Right ventricle myocardium superior (tissue), 1 donor: ENCODE results near the gene ALDH1B1. TPM values are rescaled to one million over a fixed set of nuclear protein-coding genes. Genes with fewer than 3 reads are reported as not detected.

Experiments
- ATAC-seq: fragments of 200-7000 bp; cut with Tn5 transposase; one replicate; pipeline ENCODE4 v1.9.1; 2020; ENCODE audit warnings: mild to moderate bottlenecking; ENCODE audit not compliant: poor library complexity
- DNase-seq: peaks from one replicate; pipeline ENCODE4 v3.0.0-alpha.2; 2020
- intact Hi-C: fragments of 100-400 bp; cut with DNase I; formaldehyde crosslinking; loops from one replicate; pipeline ENCODE4 v1.11.2; 2022
- total RNA-seq: library from RNA; stranded (reverse); fragmentation: NEBNext Ultra II Directional; extraction: Animal tissue kit (Norgen Biotek cat#: 25700); gene quantifications from one replicate; pipeline ENCODE4 v1.2.1, GENCODE V29; 2021
- donor health status: DM: no; HTN: yes; CAD: no; lungs with severe emphysema.

ALDH1B1 gene
- total RNA-seq, 1 donor from 2014 or later: 16.8 TPM

DNA sequence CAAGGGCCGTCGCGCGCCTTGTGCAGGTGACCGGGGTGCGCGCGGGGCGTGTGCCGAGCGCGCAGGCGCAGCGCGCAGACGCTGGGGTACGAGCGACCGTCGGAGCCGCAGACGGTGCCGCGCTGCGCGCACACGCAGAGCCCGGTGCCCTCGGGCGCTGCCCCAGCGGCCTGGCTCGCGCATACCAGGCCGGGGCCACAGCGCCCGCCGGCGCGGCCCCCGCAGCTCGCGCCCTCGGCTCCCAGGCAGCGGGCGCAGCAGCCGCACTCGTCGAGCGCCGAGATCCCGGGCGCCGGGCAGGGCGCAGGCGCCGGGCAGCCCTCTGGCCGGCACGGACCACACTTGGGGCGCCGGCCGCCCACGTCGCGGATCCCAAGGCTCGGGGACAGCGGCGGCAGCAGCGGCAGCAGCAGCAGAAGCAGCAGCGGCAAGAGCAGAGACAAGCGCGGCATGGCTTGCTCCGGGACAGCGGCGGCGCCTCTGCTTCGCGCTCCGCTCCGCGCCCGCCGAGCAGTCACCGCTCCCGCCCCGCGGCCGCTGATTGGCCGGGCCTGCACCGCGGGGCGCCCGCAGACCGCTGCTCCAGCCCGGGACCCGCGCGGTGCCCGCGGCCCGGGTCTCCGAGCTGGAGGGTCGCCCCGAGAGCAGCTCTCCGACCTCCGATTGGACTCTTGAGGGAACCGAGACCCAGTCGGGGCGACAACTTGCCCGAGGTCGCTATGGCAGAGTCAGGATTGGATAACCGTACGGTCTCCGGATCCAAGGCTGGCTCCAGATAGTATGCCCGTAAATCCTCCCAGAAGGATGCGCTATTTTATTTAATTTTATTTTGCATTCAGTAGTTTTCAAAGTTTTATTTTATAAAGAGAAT lies 31.7 kb downstream of the ALDH1B1 start, which contains the start of gene IGFBPL1:
Gene IGFBPL1, minus strand, starts transcription at position 482 of the 871 bp plus-strand sequence. Its CDS starts 30 bp downstream, at position 452.
- peak; percentile 85 for ATAC-seq
- intact Hi-C loops: no loop called here
- DNase-seq: no peak

DNA sequence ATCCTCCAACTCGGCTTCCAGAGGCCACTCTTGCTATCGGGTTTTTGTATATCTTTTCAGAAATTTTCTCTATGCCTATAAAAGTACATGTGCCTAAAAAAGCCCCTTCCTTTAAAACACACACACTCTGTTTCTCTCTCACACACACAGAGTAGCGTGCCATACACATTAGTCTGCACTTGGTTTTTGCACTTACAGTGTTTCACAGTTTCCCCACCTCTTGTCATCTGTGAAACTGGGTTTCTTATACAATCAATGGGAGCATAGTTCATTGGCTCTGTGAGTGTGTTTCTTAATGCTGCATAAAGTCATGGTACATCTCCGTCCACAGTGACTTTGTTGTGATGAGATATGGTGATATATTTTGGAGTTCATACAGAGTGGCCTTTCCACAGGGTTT lies 32.4 kb downstream of the ALDH1B1 start:
- no peak for ATAC-seq
- intact Hi-C loops: no loop called here
- no peak for DNase-seq

DNA sequence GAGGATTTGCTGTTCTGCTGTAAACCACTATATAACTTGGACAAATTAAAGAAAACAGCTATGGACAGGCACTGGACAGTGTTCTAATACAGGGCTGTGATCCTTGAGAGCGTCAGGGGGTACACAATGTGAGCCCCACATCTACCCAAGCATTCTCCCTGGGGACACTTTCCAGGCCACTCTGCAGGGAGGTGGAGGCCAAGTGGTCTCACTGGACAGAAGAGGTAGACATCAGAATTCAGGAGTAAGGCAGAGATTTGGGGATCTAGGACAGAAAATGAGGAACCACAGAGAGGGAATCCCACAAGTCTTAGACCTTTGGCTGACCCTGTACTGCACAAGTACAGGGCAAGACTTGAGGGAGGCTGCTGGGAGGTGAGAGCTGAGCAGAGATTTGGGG lies 35.6 kb downstream of the ALDH1B1 start:
- ATAC-seq (no peak), DNase-seq (no peak)
- intact Hi-C loops: no loop called here

DNA sequence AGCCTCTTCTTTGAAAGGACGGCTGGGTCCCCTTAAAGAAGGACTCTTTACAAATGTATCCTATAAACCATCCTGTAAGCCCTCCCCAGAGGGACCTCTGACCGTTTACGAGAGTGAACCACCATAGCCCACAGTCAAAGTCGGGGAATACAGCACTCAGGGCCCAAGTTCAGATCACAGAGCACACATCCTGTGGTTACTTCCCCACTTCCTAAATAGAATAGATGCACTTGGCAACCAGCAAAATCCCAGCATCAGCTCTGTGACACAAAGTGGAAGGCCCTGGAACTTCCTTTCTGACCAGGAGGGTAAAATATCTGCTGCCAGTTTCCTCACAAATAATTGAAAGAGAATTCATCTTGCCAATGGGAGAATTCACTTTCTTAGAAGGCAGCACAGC lies 38.6 kb downstream of the ALDH1B1 start:
- intact Hi-C loops: loop anchor here (10.0 kb wide), 1 partner anchor 56 kb away; no protein-coding TSS in a partner anchor
- no peak for ATAC-seq

DNA sequence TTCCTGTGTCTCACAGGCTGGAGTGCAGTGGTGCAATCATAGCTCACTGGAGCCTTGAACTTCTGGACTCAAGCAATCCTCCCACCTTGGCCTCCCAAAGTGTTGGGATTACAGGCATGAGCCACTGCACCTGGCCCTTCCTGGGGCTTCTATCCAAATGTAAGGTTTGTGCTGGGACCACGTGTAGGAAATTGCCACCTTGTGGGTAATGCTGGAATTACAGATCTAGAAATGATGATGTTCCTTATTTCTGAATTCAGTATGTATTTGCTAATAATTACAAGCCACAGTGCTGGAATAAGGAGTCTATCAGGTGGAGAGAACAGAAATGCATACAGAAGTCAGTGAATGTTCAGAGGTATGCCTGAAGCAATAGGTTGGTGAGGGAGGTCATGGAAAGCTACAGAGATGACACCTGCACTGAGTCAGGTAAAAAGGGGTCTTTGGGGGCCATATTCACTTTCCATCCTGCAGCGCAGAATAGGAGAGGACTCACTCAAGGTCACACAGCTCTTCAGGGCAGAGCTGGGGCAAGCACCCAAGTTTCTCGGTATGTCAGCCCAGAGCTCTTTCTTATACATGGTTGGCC lies 40.5 kb downstream of the ALDH1B1 start:
- intact Hi-C loops: loop anchor here (10.0 kb wide), 1 partner anchor 58 kb away; no protein-coding TSS in a partner anchor
- DNase-seq (no peak), ATAC-seq (peak; percentile 34)

More for the DNA sequence above, 38.6 kb downstream of the ALDH1B1 start:
- no peak for DNase-seq

DNA sequence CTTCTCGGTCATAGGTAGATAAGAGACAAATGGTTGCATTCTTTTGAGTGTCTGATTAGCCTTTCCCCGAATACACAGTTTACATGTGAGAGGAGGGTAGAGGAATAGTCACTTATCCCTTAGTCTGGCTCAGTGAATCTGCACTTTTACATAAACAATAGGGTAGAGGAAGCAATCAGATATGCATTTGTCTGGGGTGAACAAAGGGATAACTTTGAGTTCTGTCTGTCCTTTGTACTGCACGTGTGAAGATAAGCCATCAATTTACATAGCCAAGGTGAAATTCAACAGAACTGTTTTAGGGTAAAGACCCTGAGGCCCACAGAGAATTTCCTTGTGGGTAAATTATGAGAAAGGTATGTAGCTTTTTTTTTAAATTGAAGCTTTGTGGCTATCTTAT lies 41.9 kb downstream of the ALDH1B1 start:
- ATAC-seq (no peak), DNase-seq (no peak)
- intact Hi-C loops: loop anchor here (10.0 kb wide), 1 partner anchor 60 kb away; no protein-coding TSS in a partner anchor

DNA sequence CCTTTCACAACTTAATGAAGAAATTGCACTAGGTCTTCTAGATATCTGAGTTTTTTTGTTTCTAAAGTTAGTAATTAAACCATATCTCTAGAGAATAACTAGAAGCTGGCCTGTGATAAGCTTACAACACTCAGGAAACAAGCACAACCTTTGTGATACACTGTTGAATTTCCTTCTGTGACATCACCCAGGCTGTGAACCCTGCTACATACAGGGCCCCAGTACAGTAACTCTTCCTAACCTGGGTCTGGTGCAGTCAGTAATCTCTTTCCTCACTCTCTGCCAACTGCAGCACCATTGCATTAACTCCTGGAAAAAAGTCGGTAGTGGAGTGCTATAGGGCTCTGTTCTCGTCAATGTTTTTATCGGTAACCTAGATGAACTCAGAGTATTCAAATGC lies 42.4 kb downstream of the ALDH1B1 start:
- intact Hi-C loops: loop anchor here (10.0 kb wide), 1 partner anchor 60 kb away; no protein-coding TSS in a partner anchor
- DNase-seq: no peak
- ATAC-seq: no peak

DNA sequence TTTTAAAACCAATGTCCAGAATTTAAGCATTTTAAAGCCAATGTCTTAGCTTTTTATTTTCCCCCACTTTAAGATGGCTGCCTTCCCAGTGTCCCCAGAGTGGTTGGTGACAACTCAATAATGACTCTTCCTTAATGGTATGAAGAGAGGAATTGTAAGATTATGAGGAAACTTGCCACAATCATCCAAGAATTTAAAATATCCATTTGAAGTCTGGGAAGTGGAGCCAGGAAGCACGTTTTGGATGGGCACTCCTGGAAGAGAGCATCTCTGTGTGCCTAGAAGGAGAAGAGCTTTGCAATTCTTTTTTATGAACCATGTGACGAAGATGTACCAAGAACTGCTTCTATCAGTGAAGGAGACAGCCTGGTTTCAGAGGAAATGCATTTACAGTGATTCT lies 43.0 kb downstream of the ALDH1B1 start:
- intact Hi-C loops: loop anchor here (10.0 kb wide), 1 partner anchor 61 kb away; no protein-coding TSS in a partner anchor

DNA sequence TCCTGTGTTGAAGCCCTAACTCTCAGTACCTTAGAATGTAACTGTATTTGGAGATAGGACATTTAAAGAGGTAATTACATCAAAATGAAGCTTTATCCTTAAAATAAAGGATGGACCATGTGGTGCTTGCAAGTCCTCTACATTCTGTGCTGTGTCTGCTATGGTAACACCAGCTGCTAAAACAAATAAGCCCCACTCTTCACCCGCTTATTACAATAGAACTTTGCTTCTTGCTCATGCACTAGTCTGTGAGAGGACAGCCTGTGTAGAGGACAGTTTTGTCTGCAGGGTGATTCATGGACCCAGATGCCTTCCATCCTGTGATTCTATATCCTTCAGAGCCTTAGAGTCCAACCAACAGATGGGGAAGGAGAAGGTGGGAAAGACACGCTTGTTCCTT lies 44.2 kb downstream of the ALDH1B1 start:
- intact Hi-C loops: loop anchor here (10.0 kb wide), 1 partner anchor 62 kb away; no protein-coding TSS in a partner anchor
- DNase-seq (no peak), ATAC-seq (no peak)

More for the DNA sequence above, 43.0 kb downstream of the ALDH1B1 start:
- ATAC-seq: no peak
- no peak for DNase-seq

DNA sequence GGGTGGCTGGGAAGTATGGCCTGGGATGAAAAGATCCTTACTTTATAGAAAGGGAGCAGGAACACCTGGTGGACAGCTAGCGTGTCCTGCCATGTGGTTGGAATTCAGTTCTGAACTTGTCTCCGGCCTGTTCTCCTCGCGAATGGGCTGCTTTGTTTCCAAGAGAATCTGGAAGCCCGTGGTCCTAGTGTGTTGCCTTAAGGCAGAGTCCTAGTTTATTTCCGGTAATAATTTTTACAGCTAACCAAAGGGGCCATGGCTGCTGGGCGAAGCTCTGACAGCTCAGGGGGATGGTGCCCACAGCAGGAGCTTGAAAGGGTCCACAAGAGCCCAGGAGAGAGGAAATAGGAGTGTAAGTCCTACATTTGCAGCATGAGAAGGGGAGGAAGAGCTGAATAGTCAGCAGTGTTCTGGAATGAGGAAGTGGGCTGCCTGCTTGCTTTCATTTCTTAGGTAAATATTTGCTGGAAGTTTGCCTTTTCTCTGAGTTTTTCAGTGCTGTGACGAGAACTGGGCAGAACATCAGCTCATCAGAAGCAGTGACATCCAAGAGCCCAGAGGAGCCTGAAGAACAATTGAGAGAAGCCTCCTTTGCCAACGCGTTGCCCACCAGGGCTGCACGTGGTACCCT lies 44.8 kb downstream of the ALDH1B1 start:
- no peak for DNase-seq
- ATAC-seq: no peak
- intact Hi-C loops: loop anchor here (10.0 kb wide), 1 partner anchor 63 kb away; no protein-coding TSS in a partner anchor

DNA sequence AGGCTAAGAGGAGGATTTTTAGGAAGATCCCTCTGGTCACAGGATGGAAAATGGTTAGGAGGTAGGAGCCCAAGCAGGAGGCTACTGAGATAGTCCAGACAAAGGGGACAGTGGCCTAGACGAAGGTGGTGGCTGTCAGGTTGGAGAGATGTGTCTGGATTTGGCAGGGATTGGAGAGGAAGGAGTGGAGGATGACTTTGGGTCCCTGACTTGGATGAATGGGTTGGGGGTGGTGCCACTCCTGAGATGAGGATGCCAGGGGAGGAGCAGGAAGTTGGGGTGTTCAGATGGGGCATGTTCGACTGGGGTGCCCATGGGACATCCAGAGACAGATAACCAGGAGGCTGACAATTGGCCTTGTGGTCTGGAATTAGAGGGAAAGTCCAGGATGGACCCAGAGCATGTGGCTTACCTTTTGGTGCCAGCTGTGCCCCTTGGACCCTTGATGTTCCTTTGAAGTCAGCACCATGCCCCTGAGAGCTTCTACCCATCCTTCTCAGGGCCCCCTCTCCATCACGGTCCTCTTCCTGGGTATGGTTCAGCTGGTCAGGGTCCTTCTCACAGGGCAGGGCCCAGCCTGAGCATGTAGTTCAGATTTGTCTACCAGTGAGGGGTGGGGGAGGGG lies 46.9 kb downstream of the ALDH1B1 start:
- intact Hi-C loops: loop anchor here (10.0 kb wide), 1 partner anchor 65 kb away; no protein-coding TSS in a partner anchor

DNA sequence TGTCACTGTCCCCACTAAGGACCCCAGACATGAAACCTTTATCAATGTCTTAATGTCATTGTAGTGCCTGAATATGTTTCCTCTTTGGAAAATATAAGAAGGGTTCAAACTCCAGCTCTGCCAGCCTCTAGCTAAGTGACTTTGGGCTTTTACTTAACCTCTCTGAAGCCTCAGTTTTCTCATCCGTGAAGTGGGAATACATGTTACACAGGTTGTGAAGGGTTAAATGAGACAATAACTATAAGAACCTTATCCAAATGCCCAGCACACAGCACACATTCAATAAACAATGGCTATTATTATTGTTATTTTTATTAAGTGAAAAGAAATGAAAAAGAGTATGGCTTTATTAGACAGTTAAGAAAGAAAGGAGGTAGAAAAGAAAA lies 47.4 kb downstream of the ALDH1B1 start:
- intact Hi-C loops: loop anchor here (10.0 kb wide), 1 partner anchor 65 kb away; no protein-coding TSS in a partner anchor
- no peak for ATAC-seq

More for the DNA sequence above, 46.9 kb downstream of the ALDH1B1 start:
- DNase-seq: no peak
- ATAC-seq: no peak

DNA sequence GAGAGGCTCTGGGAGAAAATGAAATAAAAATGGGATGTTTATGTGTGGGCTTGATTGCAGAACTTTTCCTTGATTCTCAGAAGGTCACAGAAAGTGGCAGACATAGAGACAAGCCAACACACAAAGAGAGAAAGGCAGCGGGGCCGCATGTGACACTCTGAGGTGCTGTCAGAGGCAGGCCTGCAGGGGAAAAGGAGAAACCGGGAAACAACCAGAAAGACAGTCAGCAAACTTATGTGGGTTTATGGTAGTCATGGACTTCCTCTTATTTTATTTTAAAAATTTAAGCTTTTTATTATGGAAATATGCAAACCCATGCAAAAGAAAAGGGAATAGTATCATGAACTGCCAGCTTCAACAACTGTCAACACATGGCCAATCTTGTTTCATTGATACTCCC lies 48.0 kb downstream of the ALDH1B1 start:
- ATAC-seq (no peak), DNase-seq (no peak)
- intact Hi-C loops: no loop called here

More for the DNA sequence above, 47.4 kb downstream of the ALDH1B1 start:
- no peak for DNase-seq

DNA sequence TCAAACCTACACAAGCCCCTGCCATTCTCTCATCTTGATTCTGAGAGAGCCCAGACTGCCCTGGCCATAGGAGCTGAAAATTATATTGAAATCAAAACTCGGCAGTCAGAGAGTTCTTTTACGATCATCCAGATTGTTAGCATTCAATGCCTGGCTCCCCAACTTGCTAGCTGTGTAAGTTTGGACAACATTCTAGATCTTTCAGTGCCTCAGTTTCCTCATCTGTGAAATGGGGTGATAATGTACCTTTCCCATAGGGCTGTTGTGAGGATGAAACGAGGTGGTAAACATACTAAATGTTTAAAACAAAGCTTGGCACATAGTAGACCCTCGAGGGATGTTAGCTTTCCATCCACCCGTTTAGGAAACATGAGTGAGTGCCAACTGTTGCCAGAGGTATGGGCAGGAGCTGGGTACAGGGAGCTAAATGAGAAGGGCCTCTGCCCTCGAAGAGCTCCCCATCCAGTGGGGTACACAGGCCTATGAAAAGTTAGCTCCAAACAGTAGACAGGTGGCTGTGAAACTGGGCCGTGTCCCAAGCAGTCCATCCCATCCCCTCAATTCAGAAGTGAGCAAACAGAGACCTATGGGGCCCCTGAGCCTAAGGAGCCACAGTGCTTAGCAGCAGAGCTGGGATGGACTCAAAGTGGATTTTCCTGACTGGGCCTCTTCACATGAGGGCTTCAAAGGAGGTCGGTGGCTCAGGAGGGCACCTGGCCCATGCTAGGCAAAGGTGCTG lies 49.0 kb downstream of the ALDH1B1 start:
- ATAC-seq: no peak
- no peak for DNase-seq
- intact Hi-C loops: no loop called here

DNA sequence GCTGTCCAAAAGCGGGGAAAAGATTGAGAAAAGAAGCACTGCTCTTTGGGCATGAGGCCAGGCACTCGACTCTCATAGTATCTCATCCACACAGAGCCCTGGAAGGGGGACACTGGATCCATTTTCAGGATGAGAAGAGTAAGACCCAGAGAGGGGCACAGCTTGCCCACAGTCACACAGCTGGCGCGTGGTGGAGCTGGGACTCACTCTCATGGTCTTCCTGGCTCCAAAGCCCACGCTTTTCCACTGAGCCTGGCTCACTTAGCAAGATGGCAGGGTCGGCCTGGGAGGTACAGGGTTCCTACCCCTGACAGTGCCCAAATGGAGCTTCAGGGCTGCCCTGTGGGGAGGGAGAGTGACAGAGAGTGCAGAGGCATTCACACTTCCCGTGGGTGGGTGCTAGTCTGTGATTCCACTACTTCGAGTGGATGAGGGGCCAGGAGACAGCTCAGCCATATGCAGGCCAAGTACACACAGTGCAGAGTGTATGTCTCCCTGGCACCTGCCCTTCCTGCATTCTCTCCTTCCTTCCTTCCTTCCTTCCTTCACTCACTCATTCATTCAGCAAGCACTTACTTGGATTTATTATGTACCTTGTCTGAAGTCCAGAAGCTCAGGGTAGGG lies 50.1 kb downstream of the ALDH1B1 start:
- ATAC-seq: no peak
- intact Hi-C loops: no loop called here
- no peak for DNase-seq

DNA sequence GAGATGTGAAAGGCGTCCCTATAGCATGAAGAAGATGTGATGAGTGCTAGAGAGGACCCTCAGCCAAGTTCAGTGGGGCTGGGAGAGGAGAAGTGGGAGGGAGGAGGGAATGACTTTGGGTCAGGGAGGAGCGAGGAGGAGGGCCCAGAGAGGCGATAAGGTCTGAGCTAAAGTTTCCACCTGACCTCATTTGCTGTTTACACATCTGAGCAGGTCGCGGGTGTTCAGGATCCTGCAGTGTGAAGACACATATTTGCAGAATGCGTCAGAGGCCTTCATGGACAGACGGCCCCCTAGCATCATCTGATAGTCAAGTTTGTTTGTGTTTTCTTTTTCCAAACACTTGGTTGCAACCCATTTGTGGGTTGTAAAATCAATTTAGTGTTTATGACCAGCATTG lies 50.7 kb downstream of the ALDH1B1 start:
- ATAC-seq (no peak), DNase-seq (no peak)
- intact Hi-C loops: no loop called here

DNA sequence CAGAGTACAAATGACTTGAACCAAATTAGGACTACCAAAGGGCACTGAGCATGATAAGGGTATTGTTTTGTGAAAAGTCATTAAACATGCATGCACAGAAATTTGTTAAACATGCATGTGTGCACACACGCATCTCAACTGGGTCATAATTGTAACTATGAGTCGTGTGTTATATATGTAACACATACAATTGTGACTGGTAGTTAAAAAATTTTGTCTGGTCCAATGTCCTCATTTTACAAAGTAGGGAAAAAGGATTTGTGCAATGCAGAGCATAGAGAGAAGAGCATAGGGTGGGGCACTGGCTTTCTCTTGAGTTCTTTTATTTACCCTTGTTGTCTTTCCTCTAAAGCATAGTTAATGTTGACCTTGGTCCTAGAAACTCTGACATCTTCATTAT lies 51.1 kb downstream of the ALDH1B1 start:
- no peak for DNase-seq
- ATAC-seq: no peak
- intact Hi-C loops: no loop called here
